Measurements from ENCODE around the gene ABCC6.
"Not testable (repeated sequence)": the region's sequence is repeated elsewhere in the genome, so short reads cannot be mapped to it uniquely, and the experiment has no call there.

DNA sequence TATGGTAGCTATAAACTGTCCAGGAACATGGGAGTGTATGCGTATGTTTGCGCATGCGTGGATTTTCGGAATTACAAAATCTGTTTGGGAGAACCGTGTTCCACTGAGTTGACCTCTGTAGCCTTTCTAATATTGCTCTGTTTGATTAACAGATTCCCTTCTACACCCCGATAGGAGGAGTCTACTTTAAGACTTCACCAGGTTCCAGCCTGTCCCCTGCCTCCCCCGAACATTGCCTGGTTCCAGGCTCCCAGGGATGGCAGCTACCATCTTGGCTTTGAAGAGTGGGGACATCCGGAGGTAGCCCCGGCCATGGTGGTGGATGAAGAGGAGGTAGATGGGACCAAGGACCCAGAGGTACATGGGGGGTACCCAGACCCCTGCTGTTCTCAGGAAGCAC lies 1.9 kb downstream of the ABCC6 start:
- TF ChIP-seq MXI1 (IDR thresholded peaks at IDR 0.05; ENCODE audit: low read depth, low read length); CTCF (IDR thresholded peaks at IDR 0.05 in 2 of 3, conservative IDR thresholded peaks at IDR 0.05 in 1 of 3; ENCODE audit: control insufficient read depth in 2 of 3, extremely low read depth in 1 of 3, insufficient read depth in 1 of 3, low read depth in 3 of 3, low read length in 3 of 3); JUND (IDR thresholded peaks at IDR 0.05; ENCODE audit: low read depth, low read length); CEBPB (IDR thresholded peaks at IDR 0.05; ENCODE audit: borderline replicate concordance in 1 of 2, low read depth in 2 of 2, low read length in 2 of 2); FOXM1 (IDR thresholded peaks at IDR 0.05; ENCODE audit: low read depth, low read length); SKIL (IDR thresholded peaks at IDR 0.05; ENCODE audit: low read depth, poor library complexity, severe bottlenecking); CEBPZ (IDR thresholded peaks at IDR 0.05; ENCODE audit: low read depth, low read length); TCF7 (IDR thresholded peaks at IDR 0.05; ENCODE audit: borderline replicate concordance); SUZ12 (IDR thresholded peaks at IDR 0.05; ENCODE audit: unreplicated experiment); DPF2 (IDR thresholded peaks at IDR 0.05); POLR2A (IDR thresholded peaks at IDR 0.05; ENCODE audit: low read depth, low read length): not testable (repeated sequence)
- TF ChIP-seq, protein P1, sequence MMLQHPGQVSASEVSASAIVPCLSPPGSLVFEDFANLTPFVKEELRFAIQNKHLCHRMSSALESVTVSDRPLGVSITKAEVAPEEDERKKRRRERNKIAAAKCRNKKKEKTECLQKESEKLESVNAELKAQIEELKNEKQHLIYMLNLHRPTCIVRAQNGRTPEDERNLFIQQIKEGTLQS (IDR thresholded peaks at IDR 0.05; ENCODE audit: borderline replicate concordance, extremely low read depth, low read depth, low read length), result not testable (repeated sequence)

Measured in GM12878 (cell line).